Measurements from ENCODE around the gene CDK9. TPM values are rescaled to one million over a fixed set of nuclear protein-coding genes. Genes with fewer than 3 reads are reported as not detected.

Gene CDK9
- total RNA-seq, 2 donors from 2014 or later = 37.2 to 53.3 TPM

DNA sequence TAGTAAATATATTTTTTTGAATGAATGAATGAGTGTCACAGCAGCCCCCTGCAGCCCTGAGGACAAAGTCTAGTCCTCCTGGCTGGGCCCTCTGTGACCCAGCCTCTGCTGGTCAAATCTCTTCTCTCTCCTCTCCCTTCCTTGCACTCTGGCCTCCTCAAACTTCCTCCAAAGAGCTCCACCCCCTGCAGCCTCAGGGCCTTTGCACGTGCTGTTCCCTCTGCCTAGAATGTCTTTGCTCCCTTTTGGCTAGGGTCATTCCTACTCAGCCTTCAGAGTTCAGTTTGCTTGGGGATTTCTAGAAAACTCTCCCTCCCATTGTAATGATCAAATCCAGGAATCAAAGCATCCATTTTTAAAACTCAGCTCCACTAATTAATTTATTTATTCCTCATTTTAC, 20.4 kb upstream of the CDK9 start:
- H3K9me3 ChIP-seq = no peaks in the 10 kb centered on the region
- H3K4me3 ChIP-seq = no peak overlapping the region
- TF ChIP-seq CTCF (IDR thresholded peaks at IDR 0.05) = no peak
- DNase-seq (ENCODE audit: low spot score) = no peak
- peaks cover 0 to 67% of the 10 kb centered on the region in 2 donors for H3K4me1 ChIP-seq
- no peaks in the 10 kb centered on the region for H3K27me3 ChIP-seq
- H3K27ac ChIP-seq = peak overlapping the region; percentile 53 to 67
- no peaks in the 10 kb centered on the region for H3K36me3 ChIP-seq

DNA sequence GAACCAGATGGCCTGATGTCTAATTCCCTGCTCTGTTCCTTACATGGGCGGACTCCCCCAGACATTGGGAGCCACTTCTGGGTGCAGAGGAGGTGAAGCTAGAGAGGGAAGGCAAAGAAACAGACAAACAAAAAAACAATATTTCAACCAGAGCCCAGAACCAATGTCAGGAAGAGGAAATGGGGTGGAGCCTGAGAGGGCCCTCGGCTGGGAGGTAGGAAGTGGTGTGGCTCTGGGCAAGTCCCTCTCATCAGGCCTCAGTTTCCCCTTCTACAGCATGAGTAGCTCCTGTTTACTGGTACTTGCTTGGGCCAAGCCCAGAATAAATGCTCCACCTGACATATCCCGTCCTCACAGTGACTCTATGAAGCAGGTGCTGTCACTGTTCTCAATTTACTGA, 18.4 kb upstream of the CDK9 start:
- DNase-seq (ENCODE audit: low spot score) = no peak
- no peak for TF ChIP-seq CTCF (IDR thresholded peaks at IDR 0.05)
- H3K9me3 ChIP-seq = no peaks in the 10 kb centered on the region
- H3K4me1 ChIP-seq = peaks cover 0 to 66% of the 10 kb centered on the region in 2 donors
- H3K27me3 ChIP-seq = no peaks in the 10 kb centered on the region
- H3K27ac ChIP-seq = peak overlapping the region; percentile 71 to 83
- no peaks in the 10 kb centered on the region for H3K36me3 ChIP-seq
- H3K4me3 ChIP-seq = peak overlapping the region in 1 of 2 donors; percentile 27

GRCh38 chr9:127767909-127768331, 17.9 kb upstream of the CDK9 start:
- no peak for DNase-seq (ENCODE audit: low spot score)
- Histone ChIP-seq H3K27me3 (no peaks in the 10 kb centered on the region), H3K9me3 (no peaks in the 10 kb centered on the region), H3K27ac (peak overlapping the region; percentile 71 to 83), H3K4me3 (peak overlapping the region; percentile 10 to 27), H3K36me3 (no peaks in the 10 kb centered on the region), H3K4me1 (peaks cover 0 to 61% of the 10 kb centered on the region in 2 donors)
- TF ChIP-seq CTCF (IDR thresholded peaks at IDR 0.05) = no peak

DNA sequence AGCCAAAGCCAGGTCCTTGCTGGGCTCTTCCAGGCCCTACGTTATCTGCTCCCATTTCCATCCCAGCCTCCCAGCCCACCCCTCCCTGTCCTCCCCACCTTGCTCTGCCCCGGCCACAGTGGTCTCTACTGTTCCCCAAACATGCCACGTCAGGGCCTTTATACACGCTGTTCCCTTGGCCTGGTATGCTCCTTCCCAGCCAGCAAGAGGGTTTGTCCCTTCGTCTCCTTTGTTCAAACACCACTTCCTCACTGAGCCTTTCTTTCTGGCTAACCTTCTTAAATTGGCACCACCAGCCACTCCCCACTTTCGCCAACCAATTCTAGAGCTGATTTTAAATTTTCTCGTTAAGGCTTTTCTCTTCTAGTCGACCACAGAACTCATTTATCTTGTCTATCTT, 17.1 kb upstream of the CDK9 start:
- no peaks in the 10 kb centered on the region for H3K36me3 ChIP-seq
- no peak for TF ChIP-seq CTCF (IDR thresholded peaks at IDR 0.05)
- DNase-seq (ENCODE audit: low spot score) = no peak
- H3K4me3 ChIP-seq = peak overlapping the region; percentile 2 to 59
- peaks cover 0 to 54% of the 10 kb centered on the region in 2 donors for H3K4me1 ChIP-seq
- H3K9me3 ChIP-seq = no peaks in the 10 kb centered on the region
- no peaks in the 10 kb centered on the region for H3K27me3 ChIP-seq
- peak overlapping the region; percentile 71 to 83 for H3K27ac ChIP-seq

- Histone ChIP-seq H3K36me3 (no peaks in the 10 kb centered on the region), H3K27ac (peak overlapping the region; percentile 71 to 83), H3K4me1 (peaks cover 0 to 50% of the 10 kb centered on the region in 2 donors), H3K4me3 (peak overlapping the region; percentile 2 to 59), H3K9me3 (no peaks in the 10 kb centered on the region), H3K27me3 (no peaks in the 10 kb centered on the region)
- TF ChIP-seq CTCF (IDR thresholded peaks at IDR 0.05) = no peak
- DNase-seq (ENCODE audit: low spot score) = no peak
Measured at GRCh38 chr9:127769101-127769500, 16.7 kb upstream of the CDK9 start.

- H3K4me1 ChIP-seq = peaks cover 0 to 40% of the 10 kb centered on the region in 2 donors
- no peaks in the 10 kb centered on the region for H3K36me3 ChIP-seq
- peak overlapping the region; percentile 55 to 59 for H3K4me3 ChIP-seq
- no peak for DNase-seq (ENCODE audit: low spot score)
- H3K27ac ChIP-seq = peak overlapping the region; percentile 71 to 83
- TF ChIP-seq CTCF (IDR thresholded peaks at IDR 0.05) = no peak
- no peaks in the 10 kb centered on the region for H3K27me3 ChIP-seq
- no peaks in the 10 kb centered on the region for H3K9me3 ChIP-seq
Measured at GRCh38 chr9:127769929-127770582, 15.8 kb upstream of the CDK9 start.

Data from right atrium auricular region (tissue), 2 donors.